Stimulated activated CD4-positive, alpha-beta T cell treated with anti-CD3 and anti-CD28 coated beads, Interleukin-12 subunit alpha, Interleukin-12 subunit beta, amount 100 ng/mL, for 48 hours (primary cell): Measurements from ENCODE around the gene PER3.

Experiments
- DNase-seq, 3 donors: peaks; one replicate each; pipeline ENCODE4 v3.0.0-alpha.2; 2020; ENCODE audit warnings: low read depth in 2 of 3, low spot score in 1 of 3

The PER3 gene

GRCh38 chr1:7783826-7784491 lies at the start of gene PER3:
PER3 (plus strand) TSS chr1:7784291; CDS start chr1:7784878, 587 bp downstream.
- DNase-seq, result peak; percentile 72 to 87 (median 75)

- DNase-seq, result no peak
Observed at GRCh38 chr1:7738044-7738443, 46.0 kb upstream of the PER3 start.

DNA sequence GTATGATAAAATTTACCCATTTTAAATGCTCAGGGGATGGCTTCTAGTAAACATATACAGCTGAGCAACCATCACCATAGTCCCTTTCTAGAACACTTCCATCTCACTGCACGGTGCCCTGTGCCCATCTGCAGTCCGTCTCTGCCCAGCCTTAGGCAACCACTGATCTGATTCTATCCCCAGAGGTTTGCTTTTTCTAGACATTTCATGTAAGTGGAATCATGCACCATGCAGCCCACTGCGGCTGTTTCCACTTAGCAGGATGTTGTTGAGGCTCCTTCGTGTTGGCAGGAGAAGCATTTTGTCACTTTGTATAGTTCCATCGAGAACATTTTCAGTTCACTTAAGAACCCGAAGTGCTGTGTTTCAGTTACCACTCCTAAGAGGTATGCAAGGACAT lies 40.7 kb upstream of the PER3 start:
- DNase-seq, result no peak

DNA sequence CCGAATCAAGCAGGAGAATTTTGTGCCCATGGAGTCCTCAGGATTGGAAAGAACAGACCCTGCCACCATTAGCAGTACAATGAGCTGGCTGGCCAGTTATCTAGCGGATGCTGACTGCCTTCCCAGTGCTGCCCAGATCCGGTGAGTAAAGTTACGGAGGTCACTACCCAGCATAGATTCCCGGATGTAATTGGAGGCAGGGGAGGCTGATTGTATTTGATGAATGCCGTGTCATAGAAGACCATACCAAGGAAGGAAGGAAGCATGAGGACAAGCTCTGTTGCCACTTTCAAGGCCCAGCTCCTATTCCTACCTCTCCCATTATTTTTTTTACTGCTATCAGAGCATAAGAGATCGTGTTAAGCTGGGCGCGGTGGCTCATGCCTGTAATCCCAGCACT lies 39.2 kb upstream of the PER3 start:
- DNase-seq, result no peak

GRCh38 chr1:7745783-7746182 lies 38.3 kb upstream of the PER3 start:
- DNase-seq, result no peak

GRCh38 chr1:7747605-7748004 lies 36.5 kb upstream of the PER3 start:
- no peak for DNase-seq

- no peak for DNase-seq
Observed at GRCh38 chr1:7749126-7749525, 35.0 kb upstream of the PER3 start.

- DNase-seq, result no peak
Observed at GRCh38 chr1:7751174-7751573, 32.9 kb upstream of the PER3 start.

DNA sequence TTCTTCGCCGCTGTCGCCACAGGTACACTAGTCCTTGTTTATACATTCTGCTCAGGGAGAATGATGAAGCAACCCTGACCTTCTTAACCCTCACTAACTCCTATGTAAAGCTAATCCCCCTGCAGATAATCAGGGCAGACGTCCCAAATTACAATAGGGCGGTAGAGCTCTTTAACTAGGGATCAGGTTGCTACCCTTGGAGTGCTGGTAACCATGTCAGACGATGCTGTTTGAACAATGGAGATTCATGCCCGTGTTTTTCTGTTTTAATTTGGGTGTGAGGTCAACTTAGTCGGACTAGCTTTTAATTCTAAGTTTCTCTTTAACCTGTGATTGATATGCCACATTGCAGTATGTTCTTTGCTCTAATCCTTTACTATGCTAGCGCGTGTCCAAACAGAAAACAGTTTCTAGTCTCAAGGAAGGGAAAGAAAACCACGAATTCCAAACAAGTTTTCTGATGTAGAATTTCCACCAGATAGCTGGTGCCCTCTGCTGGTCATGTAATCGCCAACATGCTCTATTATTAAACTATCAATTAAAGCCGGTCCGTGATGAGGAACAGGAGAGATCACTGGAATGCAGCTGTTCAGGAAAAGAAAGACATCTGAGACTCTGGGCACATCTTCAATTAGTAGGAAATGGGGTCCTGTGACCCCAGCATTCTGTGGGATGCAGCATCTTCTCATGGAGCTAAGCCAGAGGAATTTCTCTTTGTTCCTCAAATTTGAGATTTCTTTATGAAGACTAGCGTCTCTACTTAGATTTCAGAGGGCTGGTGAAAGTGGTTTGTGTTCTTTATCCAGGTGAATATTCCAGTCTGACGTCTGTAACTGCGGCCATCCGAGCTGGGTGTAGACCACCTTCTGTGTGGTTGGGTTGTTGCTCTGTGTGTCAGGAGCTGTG lies 31.3 kb upstream of the PER3 start:
- DNase-seq, result peak; percentile 3 to 53 (median 18)

DNA sequence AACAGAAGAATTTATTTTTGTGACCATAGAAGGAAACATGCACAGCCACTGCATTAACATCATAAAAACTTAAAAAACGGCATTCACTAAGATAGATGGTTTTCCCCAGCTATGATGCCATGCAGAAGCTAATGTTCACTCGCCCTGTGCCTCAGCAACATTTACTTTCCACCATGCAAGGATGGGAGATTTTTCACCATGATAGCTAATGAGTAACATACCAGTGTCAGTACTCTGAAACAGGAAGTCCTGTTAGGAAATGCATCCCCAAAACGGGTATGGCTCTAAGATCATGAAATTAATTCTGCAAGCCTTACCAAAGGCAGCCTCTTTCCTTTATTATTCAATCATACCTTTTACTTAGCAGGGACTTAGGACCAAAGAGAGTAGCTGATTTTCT lies 30.4 kb upstream of the PER3 start:
- no peak for DNase-seq

- DNase-seq, result no peak
Observed at GRCh38 chr1:7754234-7754633, 29.9 kb upstream of the PER3 start.

DNA sequence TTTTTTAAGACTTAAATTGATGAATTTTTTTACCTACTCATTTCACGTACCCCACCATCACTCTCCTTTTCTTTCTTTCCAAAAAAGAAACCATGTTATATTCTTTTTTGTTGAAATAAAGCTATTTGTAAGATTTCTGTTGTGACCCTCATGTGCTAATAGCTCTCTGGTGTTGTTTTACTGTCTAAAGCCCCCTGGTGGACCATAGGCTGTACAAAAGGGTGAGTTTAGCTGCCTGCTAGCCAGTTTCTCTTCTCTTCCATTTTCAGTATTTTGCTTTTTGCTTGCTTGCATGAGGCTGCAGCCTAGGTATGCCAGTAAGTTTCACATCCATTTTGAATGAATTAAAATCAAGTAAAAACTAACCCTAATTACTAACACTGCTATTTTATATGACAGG lies 28.6 kb upstream of the PER3 start:
- no peak for DNase-seq

GRCh38 chr1:7760245-7760644 lies 23.8 kb upstream of the PER3 start:
- no peak for DNase-seq

- no peak for DNase-seq
Observed at GRCh38 chr1:7761103-7761502, 23.0 kb upstream of the PER3 start.

- no peak for DNase-seq
Observed at GRCh38 chr1:7767176-7767575, 16.9 kb upstream of the PER3 start.

- DNase-seq, result no peak
Observed at GRCh38 chr1:7768583-7768982, 15.5 kb upstream of the PER3 start.

GRCh38 chr1:7769673-7770412 lies 14.2 kb upstream of the PER3 start:
- no peak for DNase-seq

- DNase-seq, result no peak
Observed at GRCh38 chr1:7770669-7770996, 13.5 kb upstream of the PER3 start.

DNA sequence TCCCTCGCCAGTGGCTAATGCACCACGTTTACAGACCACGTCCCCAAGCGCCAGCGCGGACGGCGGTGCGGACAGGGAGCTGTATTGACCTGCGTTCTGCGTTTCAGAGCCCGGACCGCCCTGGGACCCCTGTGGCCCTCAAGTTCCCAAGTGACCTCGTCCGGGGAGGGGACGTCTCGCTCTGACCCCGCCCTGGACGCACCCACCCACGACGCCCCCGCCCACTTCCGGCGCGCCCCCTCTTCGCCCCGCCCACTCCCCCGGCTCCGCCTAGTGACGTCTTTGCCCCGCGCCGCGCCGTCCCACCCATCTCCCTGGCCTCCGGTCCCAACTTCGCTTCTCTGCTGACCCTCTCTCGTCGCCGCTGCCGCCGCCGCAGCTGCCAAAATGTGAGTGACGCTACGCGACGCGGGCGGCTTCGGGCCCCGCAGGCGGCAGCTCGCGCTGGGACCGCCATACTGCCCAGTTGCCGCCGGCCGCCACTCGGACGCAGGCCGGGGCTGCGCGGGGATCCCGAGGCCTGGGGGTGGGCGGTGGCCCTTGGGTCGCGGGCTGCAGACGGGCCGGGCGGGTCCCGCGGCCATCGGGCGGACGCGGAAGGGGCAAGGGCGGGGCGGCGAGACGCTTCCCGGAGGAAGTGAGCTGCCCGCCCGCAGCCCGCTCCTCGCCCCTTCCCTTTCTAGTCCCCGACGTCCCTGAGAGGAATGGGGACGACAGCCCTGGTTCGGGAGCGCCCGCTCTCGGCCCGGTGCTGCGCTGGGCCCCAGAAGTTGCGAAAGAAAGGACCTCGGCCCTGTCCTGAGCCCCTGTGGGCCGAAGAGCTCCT lies 12.9 kb upstream of the PER3 start, which contains the start of gene VAMP3:
VAMP3 (plus strand) TSS at position 300 of the 826 bp plus-strand sequence; CDS start at position 388, 88 bp downstream.
- DNase-seq, result peak; percentile 82 to 90 (median 85)

- no peak for DNase-seq
Observed at GRCh38 chr1:7771823-7772299, 12.2 kb upstream of the PER3 start.

GRCh38 chr1:7777591-7777990 lies 6.5 kb upstream of the PER3 start:
- DNase-seq, result no peak
